Inflammatory macrophage treated with lipopolysaccharide for 1 hour (primary cell): ENCODE measurements around the gene BIRC2.
"Not testable (repeated sequence)": the region's sequence is repeated elsewhere in the genome, so short reads cannot be mapped to it uniquely, and the experiment has no call there.

Experiments
- DNase-seq, 2 donors: peaks; one replicate each; pipeline ENCODE4 v3.0.0-alpha.2; 2020 to 2022

The BIRC2 gene

DNA sequence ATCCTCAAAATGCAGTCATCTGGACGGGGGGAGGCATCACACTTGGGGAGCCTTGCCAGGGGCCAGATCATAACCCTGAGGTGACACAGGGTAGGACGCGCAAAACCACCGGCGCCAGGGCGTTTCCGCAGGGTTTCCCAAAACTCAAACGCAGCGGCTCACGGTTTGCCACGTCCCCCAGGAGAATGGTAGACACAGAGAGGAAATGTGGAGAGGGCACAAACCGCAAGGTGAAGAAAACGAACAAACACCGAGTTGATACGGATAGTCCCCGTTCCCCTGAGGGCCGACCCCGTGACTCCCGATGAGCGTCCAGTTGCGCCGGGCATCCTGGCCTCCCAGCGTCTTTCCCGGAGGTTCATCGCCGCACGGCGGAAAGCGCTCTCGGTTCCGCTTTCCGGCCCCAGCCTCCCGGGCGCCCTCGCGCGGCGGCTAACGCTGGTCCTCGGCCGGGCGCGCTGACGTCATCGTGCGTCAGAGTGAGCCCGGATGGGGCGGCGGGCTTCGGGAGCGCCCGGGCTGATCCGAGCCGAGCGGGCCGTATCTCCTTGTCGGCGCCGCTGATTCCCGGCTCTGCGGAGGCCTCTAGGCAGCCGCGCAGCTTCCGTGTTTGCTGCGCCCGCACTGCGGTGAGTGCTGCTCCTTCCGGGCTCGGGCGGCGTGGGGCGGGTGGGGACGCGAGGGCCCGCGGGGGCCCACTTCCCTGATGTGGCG, at the start of gene BIRC2:
TSS of gene BIRC2 (plus strand) at position 467 of the 714 bp plus-strand sequence. CDS start 2,641 bp downstream, outside the sequence.
- peak; percentile 90 to 98 for DNase-seq

DNA sequence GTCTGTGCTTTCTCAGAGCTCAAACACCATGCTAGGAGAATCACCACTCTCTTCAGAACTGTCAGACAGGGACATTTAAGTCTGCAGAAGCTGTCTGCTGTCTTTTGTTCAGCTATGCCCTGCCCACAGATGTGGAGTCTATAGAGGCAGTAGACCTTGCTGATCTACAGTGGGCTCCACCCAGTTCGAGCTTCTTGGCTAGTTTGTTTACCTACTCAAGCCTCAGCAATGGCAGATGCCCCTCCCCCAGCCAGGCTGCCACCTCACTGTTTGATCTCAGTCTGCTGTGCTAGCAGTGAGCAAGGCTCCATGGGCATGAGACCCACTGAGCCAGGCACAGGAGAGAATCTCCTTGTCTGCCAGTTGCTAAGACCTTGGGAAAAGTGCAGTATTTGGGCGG, 46.2 kb upstream of the BIRC2 start:
- DNase-seq: not testable (repeated sequence)

DNA sequence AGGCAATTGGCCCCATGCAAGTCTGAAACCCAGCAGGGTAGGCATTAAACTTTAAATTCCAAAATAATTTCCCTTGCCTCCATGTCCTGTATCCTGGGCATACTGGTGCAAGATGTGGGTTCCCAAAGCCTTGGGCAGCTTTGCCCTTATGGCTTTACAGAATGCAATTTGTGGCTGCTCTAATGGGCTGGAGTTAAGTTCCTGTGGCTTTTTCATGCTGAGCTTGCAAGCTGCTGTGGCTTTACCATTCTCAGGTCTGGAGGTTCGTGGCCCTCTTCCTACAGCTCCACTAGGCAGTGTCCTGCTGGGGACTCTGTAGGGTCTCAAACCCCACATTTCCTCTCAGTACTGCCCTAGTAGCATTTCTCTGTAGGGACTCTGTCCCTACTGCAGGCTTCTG, 44.8 kb upstream of the BIRC2 start:
- no peak for DNase-seq

DNA sequence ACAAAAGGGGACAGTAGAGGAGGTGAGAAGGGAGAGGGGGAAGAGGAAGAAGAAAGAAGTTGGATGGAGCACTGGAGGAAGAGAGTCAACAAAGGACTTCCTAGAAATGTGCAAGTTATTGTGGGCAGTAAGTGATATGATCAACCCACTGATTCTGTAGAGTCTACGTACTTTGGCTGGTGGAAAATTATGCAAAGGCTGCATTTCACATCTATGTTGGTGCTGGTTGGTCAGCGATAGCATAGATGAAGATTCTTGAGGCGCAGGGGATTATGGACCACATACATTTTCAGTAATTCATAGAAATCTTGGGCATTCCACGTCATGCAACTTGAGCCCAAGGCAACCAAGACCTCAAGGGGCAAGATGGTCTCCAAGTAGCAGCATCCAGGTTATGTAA, 42.3 kb upstream of the BIRC2 start:
- no peak for DNase-seq

DNA sequence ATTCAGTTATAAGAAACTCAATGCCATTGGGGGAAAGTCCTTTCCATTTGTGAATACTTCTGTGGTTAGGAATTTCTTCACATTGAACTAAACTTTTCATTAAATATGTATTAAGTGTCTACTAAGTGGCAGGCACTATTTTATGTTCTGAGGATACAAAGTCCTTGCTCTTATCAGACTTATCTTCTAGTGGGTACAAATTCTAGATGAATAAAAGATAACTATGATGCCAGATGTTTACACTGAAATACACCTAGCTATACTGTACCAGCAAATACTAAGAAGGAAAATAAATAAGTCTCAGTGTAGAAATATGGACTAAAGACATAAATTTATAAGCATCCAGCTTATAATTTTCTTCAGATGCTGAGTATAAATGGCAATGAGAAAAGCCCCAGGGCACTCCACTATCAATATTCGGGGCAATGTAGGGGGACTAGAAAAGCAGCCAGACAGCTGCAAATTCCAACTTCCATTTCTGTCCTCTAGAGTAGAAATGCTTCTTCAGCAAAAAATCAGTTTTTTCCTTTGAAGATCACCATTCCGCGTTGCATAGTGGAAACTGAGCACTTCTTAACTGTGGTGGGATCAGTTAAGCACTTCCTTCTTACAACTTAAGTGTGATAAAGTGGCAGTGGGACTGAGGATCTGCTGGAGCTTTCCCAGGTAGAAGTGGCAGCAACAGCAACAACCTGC, 41.5 kb upstream of the BIRC2 start:
- DNase-seq: no peak

DNA sequence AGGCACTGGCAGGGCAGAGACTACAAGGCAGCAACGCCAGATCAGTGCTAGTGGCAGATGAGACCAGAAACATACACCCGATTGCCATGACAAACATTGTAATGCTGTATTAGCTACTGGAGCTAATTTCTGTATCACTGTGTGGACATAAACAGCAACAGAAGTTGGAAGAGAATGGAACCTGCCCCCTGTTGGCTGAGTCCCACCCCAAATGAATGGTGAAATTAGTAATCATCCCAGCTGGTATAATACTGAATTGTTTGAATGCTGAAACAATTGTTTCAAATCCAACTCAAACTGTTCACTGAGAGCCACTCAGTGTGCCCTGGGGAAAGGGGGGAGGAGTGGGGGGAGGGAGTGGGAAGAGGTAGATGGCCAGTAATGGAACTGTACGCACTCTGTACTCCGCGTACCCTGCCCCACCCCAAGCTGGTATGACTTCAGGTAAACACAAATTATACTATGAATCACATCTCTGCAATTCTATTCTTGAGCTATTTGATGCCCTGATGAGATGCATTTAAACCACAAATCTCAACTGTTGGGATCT, 40.9 kb upstream of the BIRC2 start:
- no peak for DNase-seq

DNA sequence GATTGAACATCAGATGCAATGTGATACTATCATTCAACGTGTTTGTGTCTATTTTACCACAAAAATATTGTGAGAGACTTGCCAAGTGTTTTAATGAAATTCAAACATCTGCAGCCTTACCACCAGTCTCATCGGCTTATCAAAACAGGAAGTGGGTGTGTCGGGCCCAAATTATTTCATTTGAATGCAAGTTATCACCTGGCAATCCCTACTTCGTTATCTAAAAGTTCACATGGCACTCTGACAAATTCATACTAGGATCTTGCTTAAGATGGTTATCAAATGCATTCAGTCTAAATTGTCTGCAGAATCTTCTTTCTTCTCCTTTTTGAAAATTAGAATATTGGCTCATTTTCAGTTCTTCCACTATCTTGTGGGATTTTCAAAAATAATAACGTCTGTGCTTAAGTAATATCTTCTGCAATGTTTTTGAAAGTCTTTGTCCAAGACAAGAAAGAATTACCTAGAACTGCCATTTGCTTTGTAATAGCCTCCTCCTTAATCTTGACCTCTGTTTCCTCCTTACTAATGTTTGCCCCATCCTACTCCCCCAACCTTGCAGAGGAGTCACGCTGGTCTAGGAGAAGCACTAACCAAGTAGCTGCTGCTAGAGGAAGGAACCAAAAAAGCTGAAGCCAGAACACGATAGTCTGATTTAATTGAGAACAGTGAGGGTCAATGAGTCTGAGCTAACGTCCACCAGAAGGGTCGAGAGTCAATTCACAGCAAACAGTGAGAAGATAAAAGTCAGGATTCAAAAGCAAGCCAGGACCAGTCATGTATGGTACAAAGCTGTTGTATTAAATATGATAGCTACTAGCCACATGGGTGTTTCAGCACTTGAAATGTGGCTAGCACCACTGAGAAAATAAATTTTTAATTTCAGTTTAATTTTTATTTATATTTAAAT, 39.9 kb upstream of the BIRC2 start:
- peak; percentile 61 to 71 for DNase-seq

DNA sequence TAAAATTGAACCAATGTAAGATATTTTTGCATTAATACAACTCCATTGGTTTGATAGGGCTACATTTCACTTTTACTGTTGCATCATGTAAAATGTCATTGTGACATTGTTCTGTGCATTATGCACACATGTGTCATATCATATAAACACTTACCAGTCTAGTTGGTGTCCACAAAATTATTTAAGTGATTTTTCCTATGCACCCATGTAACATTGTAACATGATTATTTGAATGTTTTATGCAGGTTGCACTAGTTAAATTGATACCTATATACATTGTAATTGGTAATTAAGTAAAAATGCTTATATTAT, 39.3 kb upstream of the BIRC2 start:
- peak; percentile 33 to 48 for DNase-seq

DNA sequence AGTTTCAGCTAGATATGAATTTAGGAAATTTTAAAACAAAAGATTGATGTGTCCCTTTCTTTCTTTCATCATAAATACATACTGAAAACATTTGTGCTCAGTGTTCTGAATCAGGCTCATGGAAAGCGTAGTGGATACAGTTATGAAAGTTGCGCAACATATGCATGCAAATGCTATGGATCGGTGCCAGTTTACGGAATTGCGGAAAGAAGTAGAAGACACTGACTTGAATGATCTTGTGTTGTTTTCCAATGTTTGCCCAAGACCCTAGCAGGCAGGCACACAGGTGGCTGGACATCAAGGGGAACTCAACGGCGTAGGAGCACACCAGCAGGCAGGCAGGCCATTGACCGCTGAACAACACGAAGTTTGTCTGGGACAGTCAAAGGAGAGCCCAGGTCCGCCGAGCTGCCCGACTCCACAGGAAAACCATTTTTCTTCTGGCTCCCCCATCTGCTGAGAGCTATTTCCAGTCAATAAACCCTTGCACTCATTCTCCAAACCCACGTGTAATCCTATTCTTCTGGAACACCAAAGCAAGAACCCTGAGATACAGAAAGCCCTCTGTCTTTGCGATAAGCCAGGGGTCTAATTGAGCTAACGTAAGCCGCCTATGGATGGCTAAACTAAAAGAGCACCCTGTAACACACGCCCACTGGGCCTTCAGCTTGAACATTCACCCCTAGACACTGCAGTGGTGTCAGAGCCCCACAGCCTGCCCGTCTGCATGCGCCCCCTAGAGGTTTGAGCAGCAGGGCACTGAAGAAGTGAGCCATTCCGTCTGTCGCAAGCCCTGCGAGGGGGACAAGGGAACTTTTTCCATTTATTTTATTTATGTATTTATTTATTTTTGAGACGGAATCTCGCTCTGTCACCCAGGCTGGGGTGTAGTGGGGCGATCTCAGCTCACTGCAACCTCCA, 37.1 kb upstream of the BIRC2 start:
- no peak for DNase-seq

DNA sequence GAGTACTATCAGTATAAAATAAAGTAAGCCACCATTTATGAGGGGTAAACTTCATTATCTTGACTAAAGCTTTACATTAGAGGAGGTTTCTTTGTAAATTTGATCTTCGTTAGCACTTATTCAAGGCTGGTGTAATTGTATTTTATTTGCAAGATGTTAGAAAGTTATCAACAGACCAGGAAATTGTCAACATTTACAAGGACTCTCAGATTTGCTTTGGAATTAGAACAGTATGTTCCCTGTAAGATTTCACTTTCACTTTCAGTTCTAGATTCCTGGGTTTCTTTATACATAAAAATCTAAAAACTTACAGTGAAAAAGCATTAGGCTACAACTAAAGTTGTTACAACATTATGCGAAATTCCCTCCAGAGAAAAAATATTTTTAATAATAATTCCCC, 34.3 kb upstream of the BIRC2 start:
- peak; percentile 42 to 53 for DNase-seq

DNA sequence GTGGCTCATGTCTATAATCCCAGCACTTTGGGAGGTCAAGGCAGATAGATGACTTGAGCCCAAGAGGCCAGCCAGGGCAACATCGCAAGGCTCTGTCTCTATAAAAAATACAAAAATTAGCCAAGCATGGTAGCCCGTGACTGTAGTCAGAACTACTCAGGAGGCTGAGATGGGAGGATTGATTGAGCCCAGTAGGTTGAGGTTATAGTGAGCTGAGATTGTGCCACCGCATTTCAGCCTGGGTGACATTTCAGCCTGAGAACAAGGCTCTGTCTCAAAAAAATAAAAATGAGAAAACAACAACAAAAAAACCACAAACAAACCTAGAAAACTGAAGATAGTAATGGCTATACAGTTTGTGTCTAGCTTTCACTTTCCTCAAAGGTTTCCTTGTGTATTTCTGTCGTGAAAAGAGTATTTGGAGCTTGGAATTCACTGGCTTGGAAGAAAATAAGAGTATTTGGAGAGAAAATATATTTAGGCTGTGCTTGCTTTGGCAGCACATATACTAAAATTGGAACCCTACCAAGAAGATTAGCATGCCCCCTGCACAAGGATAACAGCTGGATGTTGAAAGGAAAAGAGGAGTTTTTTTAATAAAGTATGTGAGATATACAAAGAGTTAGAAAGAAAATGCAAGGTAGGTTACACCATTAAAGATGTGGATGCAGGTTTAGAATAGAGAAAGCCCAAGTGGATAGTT, 33.6 kb upstream of the BIRC2 start:
- DNase-seq: no peak

DNA sequence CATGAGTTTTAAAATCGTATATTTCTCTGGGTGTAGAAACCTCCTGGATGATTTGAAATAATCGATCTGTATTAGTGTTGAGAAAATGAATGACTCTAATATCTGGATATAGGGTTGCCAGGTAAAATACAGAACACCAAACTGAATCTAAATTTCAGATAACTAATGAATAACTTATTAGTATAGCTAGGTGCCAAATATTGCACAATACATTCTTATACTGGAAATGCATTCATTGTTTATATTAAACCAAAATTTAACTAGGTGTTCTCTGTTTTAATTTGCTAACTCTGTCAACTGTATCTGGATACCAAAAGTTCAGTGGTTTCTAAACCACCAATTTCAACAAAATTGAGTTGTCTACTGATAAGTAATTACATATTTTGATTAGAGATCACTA, 32.2 kb upstream of the BIRC2 start:
- DNase-seq: no peak

DNA sequence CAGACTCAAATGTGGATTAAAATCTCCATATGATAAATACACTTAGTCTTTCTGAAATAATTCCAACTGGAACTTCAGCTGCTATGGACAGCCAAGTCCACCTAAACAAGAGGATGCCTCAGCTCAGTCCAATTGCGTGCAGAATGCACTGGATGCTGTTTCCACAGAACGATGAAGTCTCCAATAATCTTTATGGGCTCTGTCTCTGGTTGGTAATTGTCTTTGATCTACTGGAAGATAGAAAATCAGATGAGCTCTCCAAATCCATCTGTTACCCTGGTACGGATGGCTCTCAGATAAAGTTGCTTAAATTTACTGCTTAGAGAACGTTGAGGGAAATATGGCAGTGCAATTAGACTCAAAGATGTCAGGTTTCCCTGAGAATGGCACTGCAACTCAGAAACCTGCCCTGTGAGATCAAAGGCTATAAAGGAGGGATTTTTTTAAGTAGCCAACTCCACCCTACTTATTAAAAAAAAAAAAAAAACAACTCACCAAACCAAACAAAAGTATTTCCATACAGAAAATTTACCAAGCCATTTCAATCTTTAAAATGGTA, 30.6 kb upstream of the BIRC2 start:
- DNase-seq: no peak

DNA sequence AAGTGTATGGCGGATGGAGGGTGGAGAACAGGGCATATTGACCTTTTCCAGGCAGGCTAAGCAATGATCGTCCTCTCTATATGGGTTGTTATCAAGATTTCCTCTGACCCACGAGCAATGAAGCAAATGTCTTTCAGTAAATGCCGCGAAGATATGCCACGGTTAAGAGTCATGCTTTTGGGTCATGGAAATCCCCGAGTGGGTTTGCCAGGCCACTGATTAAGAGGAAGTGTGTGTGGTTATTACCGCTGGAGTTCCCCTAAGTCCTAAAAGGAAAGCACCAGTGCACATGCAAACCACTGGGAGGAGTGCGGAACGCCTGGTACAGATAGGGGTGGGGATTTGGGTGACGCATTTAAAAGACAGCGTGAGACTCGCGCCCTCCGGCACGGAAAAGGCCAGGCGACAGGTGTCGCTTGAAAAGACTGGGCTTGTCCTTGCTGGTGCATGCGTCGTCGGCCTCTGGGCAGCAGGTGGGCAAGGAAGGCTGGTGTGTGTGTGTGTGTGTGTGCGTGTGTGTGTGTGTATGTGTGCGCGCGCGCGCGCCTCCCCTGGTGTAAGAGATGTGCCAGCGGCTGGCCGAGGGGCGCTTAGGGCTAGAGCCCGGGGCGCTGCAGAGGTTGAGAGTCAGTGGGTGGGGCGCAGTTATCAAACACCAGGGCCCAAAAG, 29.8 kb upstream of the BIRC2 start, which contains the start of gene BIRC3:
TSS of gene BIRC3 (plus strand) at position 386 of the 669 bp plus-strand sequence. CDS start 7,026 bp downstream, outside the sequence.
- peak; percentile 96 to 100 for DNase-seq

DNA sequence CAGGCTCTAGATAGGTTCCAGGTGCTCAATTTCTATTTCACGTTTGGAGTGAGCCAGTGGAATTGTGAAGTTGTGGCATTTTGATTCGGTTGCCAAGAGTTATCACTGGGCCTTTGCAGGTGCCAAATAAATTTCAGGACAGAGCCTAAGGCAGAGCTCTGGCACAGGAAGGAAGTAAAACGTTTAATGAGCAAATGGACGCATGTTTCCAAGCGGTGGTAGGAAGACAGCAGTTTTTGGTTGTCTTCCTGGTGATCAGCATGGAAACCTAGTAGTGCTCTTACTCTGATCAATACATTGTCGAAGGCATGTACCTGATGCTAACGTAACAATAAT, 29.3 kb upstream of the BIRC2 start:
- no peak for DNase-seq

DNA sequence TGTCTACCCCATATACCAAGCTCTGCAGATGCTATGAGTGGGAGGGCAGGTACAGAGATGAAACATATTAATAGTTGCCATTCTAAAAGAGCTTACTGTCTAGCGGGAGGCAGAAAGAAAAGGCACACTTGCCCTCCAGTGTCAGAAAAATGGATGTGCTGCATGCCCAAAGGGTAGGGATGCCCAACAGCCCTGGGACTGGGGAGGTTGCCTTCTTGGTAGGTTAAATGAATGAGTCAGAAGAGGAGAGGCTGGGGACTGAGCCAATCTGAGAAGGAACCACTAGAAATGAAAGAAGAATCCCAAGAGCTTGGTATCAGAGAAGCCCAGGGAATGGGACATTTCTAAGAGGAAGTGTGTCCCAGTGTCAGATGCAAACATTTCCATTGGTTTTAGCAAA, 28.5 kb upstream of the BIRC2 start:
- DNase-seq: peak; percentile 66 to 81

DNA sequence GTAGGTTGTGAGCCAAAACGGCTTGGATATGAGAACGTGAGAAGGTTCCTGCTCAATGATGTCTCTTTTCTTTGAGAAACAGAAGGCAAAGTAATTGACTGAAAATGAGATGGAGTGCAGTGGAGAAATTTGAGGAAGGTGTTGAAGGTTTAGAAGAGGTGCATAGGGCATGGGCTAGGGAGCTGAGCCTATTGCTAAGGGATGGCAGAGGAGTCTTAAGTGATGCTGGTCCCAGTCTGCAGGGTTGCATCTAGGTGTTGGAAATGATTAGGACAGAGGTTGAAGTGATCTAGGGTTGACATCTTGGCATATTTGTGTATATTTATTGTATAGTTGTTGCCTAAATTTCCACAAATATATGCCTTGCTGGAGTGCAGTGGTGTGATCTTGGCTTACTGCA, 27.5 kb upstream of the BIRC2 start:
- no peak for DNase-seq

DNA sequence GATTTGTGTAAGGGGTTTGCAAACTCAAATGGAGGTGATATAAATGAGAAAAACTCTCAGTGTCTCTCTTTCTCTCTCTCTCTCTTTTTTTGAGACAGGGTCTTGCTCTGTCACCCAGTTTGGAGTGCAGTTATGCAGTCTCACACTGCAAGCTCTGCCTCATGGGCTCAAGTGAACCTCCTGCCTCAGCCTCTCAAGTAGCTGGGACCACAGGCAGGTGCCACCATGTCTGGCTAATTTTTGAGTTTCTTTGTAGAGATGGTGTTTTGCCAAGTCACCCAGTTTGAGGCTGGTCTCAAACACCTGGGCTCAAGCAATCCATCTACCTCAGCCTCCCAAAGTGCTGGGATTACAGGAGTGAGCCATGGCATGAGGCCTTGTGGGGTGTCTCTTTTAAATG, 26.8 kb upstream of the BIRC2 start:
- DNase-seq: no peak

DNA sequence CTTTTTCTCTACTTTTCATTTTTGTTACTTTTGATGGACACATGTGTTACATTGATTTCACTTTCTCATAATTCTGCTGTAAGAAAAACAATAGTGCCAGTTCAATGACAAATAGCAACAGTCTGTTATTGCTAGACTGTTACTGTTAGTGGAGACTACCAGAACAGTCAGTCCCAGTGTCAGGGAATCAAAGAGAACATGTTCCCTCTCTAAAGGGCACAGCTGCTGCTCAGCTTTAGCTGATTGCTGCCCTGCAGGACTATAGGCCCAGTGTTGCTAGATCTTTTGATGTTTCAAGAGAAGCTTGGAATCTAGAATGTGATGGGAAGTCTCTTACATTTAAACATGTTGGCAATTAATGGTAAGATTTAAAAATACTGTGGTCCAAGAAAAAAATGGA, 26.3 kb upstream of the BIRC2 start:
- no peak for DNase-seq

DNA sequence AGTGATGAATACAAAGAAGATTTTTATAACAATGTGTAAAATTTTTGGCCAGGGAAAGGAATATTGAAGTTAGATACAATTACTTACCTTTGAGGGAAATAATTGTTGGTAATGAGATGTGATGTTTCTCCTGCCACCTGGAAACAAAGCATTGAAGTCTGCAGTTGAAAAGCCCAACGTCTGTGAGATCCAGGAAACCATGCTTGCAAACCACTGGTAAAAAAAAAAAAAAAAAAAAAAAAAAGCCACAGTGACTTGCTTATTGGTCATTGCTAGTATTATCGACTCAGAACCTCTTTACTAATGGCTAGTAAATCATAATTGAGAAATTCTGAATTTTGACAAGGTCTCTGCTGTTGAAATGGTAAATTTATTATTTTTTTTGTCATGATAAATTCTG, 24.5 kb upstream of the BIRC2 start:
- no peak for DNase-seq
